ENCODE data around the gene DNAJB14.
A peak's percentile ranks its signal among the peaks of the same experiment; 100 is the strongest.

Gene DNAJB14

GRCh38 chr4:99894998-99895397, 51.4 kb downstream of the DNAJB14 start:
- H3K4me3 ChIP-seq (replicated peaks; ENCODE audit: insufficient read depth, low read length): peak overlapping the region; percentile 38; the same call in 1 of the 2 replicates
- no peaks in the 10 kb centered on the region for H3K27me3 ChIP-seq (ENCODE audit: insufficient read depth, poor library complexity, severe bottlenecking)
- TF ChIP-seq REST (IDR thresholded peaks at IDR 0.05; ENCODE audit: insufficient replicate concordance, low read depth): no peak
- TF ChIP-seq GABPA (IDR thresholded peaks at IDR 0.05; ENCODE audit: low read depth): no peak
- TF ChIP-seq CTCF (IDR thresholded peaks at IDR 0.05; ENCODE audit: insufficient read depth, low read length): no peak
- TF ChIP-seq POLR2AphosphoS5 (IDR thresholded peaks at IDR 0.05; ENCODE audit: low read depth): no peak
- TF ChIP-seq SPI1 (IDR thresholded peaks at IDR 0.05; ENCODE audit: borderline replicate concordance, low read depth): no peak
- H3K27ac ChIP-seq (replicated peaks): peak overlapping the region; percentile 52
- DNase-seq (ENCODE audit: low read depth in 1 of 2, low spot score in 1 of 2): no peak

GRCh38 chr4:99894161-99894997, 52.0 kb downstream of the DNAJB14 start, which contains the start of gene LAMTOR3:
LAMTOR3 (minus strand) TSS chr4:99894427; CDS start chr4:99893963, 464 bp downstream.
- no peaks in the 10 kb centered on the region for H3K27me3 ChIP-seq (ENCODE audit: insufficient read depth, poor library complexity, severe bottlenecking)
- peak within 1 kb of the TSS; percentile 75 for H3K27ac ChIP-seq (replicated peaks)
- DNase-seq (ENCODE audit: low read depth in 1 of 2, low spot score in 1 of 2): peak; percentile 86 to 94
- peak within 1 kb of the TSS; percentile 100 for H3K4me3 ChIP-seq (replicated peaks; ENCODE audit: insufficient read depth, low read length)
- TF ChIP-seq SPI1 (IDR thresholded peaks at IDR 0.05; ENCODE audit: borderline replicate concordance, low read depth) (no peak), POLR2AphosphoS5 (IDR thresholded peaks at IDR 0.05; ENCODE audit: low read depth) (peak; percentile 58; the same call in 1 of the 2 replicates), REST (IDR thresholded peaks at IDR 0.05; ENCODE audit: insufficient replicate concordance, low read depth) (no peak), GABPA (IDR thresholded peaks at IDR 0.05; ENCODE audit: low read depth) (peak; percentile 90), CTCF (IDR thresholded peaks at IDR 0.05; ENCODE audit: insufficient read depth, low read length) (no peak)

- no peak for DNase-seq (ENCODE audit: low read depth in 1 of 2, low spot score in 1 of 2)
- peak overlapping the region; percentile 75 for H3K27ac ChIP-seq (replicated peaks)
- TF ChIP-seq CTCF (IDR thresholded peaks at IDR 0.05; ENCODE audit: insufficient read depth, low read length): no peak
- TF ChIP-seq REST (IDR thresholded peaks at IDR 0.05; ENCODE audit: insufficient replicate concordance, low read depth): no peak
- no peak for TF ChIP-seq SPI1 (IDR thresholded peaks at IDR 0.05; ENCODE audit: borderline replicate concordance, low read depth)
- TF ChIP-seq POLR2AphosphoS5 (IDR thresholded peaks at IDR 0.05; ENCODE audit: low read depth): no peak
- no peak for TF ChIP-seq GABPA (IDR thresholded peaks at IDR 0.05; ENCODE audit: low read depth)
- H3K4me3 ChIP-seq (replicated peaks; ENCODE audit: insufficient read depth, low read length): peak overlapping the region; percentile 100
- no peaks in the 10 kb centered on the region for H3K27me3 ChIP-seq (ENCODE audit: insufficient read depth, poor library complexity, severe bottlenecking)
Measured at GRCh38 chr4:99893839-99894160, 52.6 kb downstream of the DNAJB14 start.
